Astrocyte (in vitro differentiated cells and primary cell): Measurements from ENCODE around the gene ZKSCAN1. TPM values are rescaled to one million over a fixed set of nuclear protein-coding genes. Genes with fewer than 3 reads are reported as not detected.

Experiments used
- DNase-seq: peaks from one replicate; pipeline ENCODE4 v3.0.0-alpha.2; 2010; ENCODE audit warnings: low read depth
- FAIRE-seq: peaks from 2 replicates; lab custom pipeline; 2011; peaks lifted over from hg19 to GRCh38; lab: Jason Lieb, UNC
- H2AFZ ChIP-seq: 2 replicates; pipeline ENCODE4 v1.6.0; 2012; ENCODE audit warnings: low read depth, low read length, inconsistent platforms
- H3K27ac ChIP-seq: 2 replicates; pipeline ENCODE4 v1.5.1; 2011; ENCODE audit warnings: low read depth, low read length, inconsistent platforms
- H3K27me3 ChIP-seq: 2 replicates; pipeline ENCODE4 v1.6.0; 2011; ENCODE audit warnings: low read length, inconsistent platforms; ENCODE audit not compliant: insufficient read depth
- H3K36me3 ChIP-seq: 2 replicates; pipeline ENCODE4 v1.5.1; 2011; ENCODE audit warnings: low read length, inconsistent platforms; ENCODE audit not compliant: insufficient read depth
- H3K4me1 ChIP-seq: 2 replicates; pipeline ENCODE4 v1.5.1; 2011; ENCODE audit warnings: low read length, inconsistent platforms; ENCODE audit not compliant: insufficient read depth
- H3K4me2 ChIP-seq: 2 replicates; pipeline ENCODE4 v1.6.0; 2012; ENCODE audit warnings: low read length, inconsistent platforms
- H3K4me3 ChIP-seq: 2 replicates; pipeline ENCODE4 v1.5.1; 2011; ENCODE audit warnings: low read depth, mild to moderate bottlenecking, low read length, inconsistent platforms; ENCODE audit not compliant: insufficient read depth
- H3K79me2 ChIP-seq: 2 replicates; pipeline ENCODE4 v1.6.0; 2012; ENCODE audit warnings: mild to moderate bottlenecking, low read length, inconsistent platforms; ENCODE audit not compliant: insufficient read depth
- H3K9ac ChIP-seq: 2 replicates; pipeline ENCODE4 v1.6.0; 2012; ENCODE audit warnings: mild to moderate bottlenecking, low read length, inconsistent platforms
- H3K9me3 ChIP-seq: 2 replicates; pipeline ENCODE4 v1.5.1; 2012; ENCODE audit warnings: low read depth, mild to moderate bottlenecking, low read length, inconsistent platforms; ENCODE audit not compliant: insufficient read depth
- H4K20me1 ChIP-seq: 2 replicates; pipeline ENCODE4 v1.6.0; 2012; ENCODE audit warnings: low read length, inconsistent platforms; ENCODE audit not compliant: insufficient read depth
- H3K27ac Mint-ChIP-seq: one replicate; pipeline ENCODE4 v1.8.0; 2021; ENCODE audit warnings: mild to moderate bottlenecking, mixed read lengths; ENCODE audit not compliant: unreplicated experiment
- H3K27me3 Mint-ChIP-seq: one replicate; pipeline ENCODE4 v1.8.0; 2021; ENCODE audit warnings: low read depth, mixed read lengths; ENCODE audit not compliant: unreplicated experiment
- H3K36me3 Mint-ChIP-seq: one replicate; pipeline ENCODE4 v1.8.0; 2021; ENCODE audit warnings: low read depth, mixed read lengths; ENCODE audit not compliant: unreplicated experiment
- H3K4me1 Mint-ChIP-seq: one replicate; pipeline ENCODE4 v1.8.0; 2021; ENCODE audit warnings: low read depth, mixed read lengths; ENCODE audit not compliant: unreplicated experiment
- H3K4me3 Mint-ChIP-seq: one replicate; pipeline ENCODE4 v1.8.0; 2021; ENCODE audit warnings: mild to moderate bottlenecking, moderate library complexity, mixed read lengths; ENCODE audit not compliant: unreplicated experiment
- H3K9me3 Mint-ChIP-seq: one replicate; pipeline ENCODE4 v1.8.0; 2021; ENCODE audit warnings: mild to moderate bottlenecking, mixed read lengths; ENCODE audit not compliant: unreplicated experiment
- EZH2 ChIP-seq: IDR thresholded peaks from 2 replicates; pipeline ENCODE4 v1.6.1; 2012; ENCODE audit warnings: mild to moderate bottlenecking, low read length, inconsistent platforms; ENCODE audit not compliant: insufficient read depth
- total RNA-seq: library from RNA; stranded (reverse); gene quantifications from 2 replicates; pipeline ENCODE4 v1.2.1, GENCODE V29; 2021
- TF ChIP-seq, protein P1 (sequence below): IDR thresholded peaks from 2 replicates; pipeline ENCODE4 v1.5.1; 2011; ENCODE audit warnings: low read depth, mild to moderate bottlenecking, inconsistent platforms, low read length, moderate library complexity; ENCODE audit not compliant: insufficient read depth

ZKSCAN1 gene
- total RNA-seq, 1 donor from 2014 or later = 70.8 TPM

DNA sequence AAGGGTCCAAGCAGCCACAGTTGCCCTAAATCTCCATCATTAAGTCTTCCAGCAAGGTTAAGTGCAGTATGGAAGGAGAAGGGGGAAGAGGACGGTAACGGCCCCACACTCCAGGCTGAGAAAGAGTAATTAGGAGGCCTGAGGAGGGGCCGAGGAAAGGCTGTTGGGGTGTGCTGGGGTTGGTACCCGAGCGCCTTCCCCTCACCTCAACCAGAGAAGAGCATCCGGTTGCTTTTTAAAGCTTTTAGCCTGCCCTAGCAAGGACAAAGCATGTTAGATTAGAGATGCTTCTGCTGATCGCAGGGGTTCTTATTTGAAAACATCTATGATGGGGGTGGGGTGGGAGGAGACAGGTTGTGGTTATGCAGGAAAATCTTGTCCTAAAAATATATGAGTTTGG lies 25.2 kb downstream of the ZKSCAN1 start:
- H3K4me1 Mint-ChIP-seq = peaks cover under 1% of the 10 kb centered on the region
- peaks cover 19% of the 10 kb centered on the region for H3K36me3 ChIP-seq
- H3K27me3 ChIP-seq = no peaks in the 10 kb centered on the region
- peaks cover 5% of the 10 kb centered on the region for H4K20me1 ChIP-seq
- H3K27ac Mint-ChIP-seq = no peak overlapping the region
- H3K4me2 ChIP-seq = no peak overlapping the region
- H3K27ac ChIP-seq = no peak overlapping the region
- H3K4me1 ChIP-seq = no peaks in the 10 kb centered on the region
- no peak for TF ChIP-seq EZH2
- TF ChIP-seq, protein P1, sequence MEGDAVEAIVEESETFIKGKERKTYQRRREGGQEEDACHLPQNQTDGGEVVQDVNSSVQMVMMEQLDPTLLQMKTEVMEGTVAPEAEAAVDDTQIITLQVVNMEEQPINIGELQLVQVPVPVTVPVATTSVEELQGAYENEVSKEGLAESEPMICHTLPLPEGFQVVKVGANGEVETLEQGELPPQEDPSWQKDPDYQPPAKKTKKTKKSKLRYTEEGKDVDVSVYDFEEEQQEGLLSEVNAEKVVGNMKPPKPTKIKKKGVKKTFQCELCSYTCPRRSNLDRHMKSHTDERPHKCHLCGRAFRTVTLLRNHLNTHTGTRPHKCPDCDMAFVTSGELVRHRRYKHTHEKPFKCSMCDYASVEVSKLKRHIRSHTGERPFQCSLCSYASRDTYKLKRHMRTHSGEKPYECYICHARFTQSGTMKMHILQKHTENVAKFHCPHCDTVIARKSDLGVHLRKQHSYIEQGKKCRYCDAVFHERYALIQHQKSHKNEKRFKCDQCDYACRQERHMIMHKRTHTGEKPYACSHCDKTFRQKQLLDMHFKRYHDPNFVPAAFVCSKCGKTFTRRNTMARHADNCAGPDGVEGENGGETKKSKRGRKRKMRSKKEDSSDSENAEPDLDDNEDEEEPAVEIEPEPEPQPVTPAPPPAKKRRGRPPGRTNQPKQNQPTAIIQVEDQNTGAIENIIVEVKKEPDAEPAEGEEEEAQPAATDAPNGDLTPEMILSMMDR = no peak
- H3K9me3 Mint-ChIP-seq = no peaks in the 10 kb centered on the region
- no peak overlapping the region for H3K9ac ChIP-seq
- H3K79me2 ChIP-seq = no peaks in the 10 kb centered on the region
- FAIRE-seq (no peak), DNase-seq (no peak)
- no peaks in the 10 kb centered on the region for H3K27me3 Mint-ChIP-seq
- H3K4me3 Mint-ChIP-seq = no peak overlapping the region
- no peak overlapping the region for H2AFZ ChIP-seq
- no peaks in the 10 kb centered on the region for H3K9me3 ChIP-seq
- H3K4me3 ChIP-seq = no peak overlapping the region
- peaks cover 11% of the 10 kb centered on the region for H3K36me3 Mint-ChIP-seq

DNA sequence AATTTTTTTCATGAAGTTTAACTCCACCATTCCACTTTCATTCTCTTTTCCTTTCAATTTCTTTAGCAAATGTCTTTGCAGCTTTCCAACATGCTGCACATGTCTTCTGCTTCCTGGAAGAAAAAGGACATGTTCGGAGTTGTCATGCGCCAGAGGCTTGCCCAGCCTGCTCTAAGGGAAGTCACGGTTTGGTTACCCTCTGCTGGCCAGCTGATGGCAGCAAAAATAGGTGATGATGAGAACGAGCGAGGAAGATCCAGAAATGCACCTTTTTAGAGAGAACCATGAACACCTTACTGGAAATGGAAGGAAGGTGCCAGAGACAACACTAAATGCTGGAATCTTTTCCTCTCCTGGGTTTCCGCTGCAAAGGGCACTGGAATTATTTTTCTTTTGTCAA lies 29.3 kb downstream of the ZKSCAN1 start:
- Histone ChIP-seq H3K36me3 (no peaks in the 10 kb centered on the region), H3K79me2 (no peaks in the 10 kb centered on the region), H3K4me2 (no peak overlapping the region), H3K4me1 (no peaks in the 10 kb centered on the region), H4K20me1 (no peaks in the 10 kb centered on the region), H3K27me3 (no peaks in the 10 kb centered on the region), H3K4me3 (no peak overlapping the region), H3K9me3 (no peaks in the 10 kb centered on the region), H3K27ac (no peak overlapping the region), H2AFZ (no peak overlapping the region), H3K9ac (no peak overlapping the region)
- no peak overlapping the region for H3K4me3 Mint-ChIP-seq
- H3K4me1 Mint-ChIP-seq = no peaks in the 10 kb centered on the region
- TF ChIP-seq EZH2 = no peak
- TF ChIP-seq, protein P1 = no peak
- no peaks in the 10 kb centered on the region for H3K9me3 Mint-ChIP-seq
- DNase-seq = no peak
- H3K27me3 Mint-ChIP-seq = no peaks in the 10 kb centered on the region
- H3K36me3 Mint-ChIP-seq = no peaks in the 10 kb centered on the region
- H3K27ac Mint-ChIP-seq = no peak overlapping the region
- no peak for FAIRE-seq

DNA sequence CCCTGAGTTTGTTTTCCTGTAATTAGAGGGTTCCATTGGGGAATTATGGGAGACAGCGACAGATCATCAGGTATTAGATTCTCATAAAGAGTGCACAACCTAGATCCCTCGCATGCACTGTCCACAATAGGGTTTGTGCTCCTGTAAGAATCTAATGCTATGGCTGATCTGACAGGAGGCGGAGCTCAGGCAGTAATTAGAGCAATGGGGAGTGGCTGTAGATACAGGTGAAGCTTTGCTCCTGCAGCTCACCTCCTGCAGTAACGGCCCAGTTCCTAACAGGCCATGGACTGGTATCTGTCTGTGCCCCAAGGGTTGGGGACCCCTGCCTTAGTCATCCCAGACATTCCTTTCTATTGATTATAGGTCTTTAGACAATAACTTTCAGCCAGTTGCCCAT lies 33.3 kb downstream of the ZKSCAN1 start:
- Histone ChIP-seq H4K20me1 (peaks cover 4% of the 10 kb centered on the region), H3K36me3 (no peaks in the 10 kb centered on the region), H3K4me2 (no peak overlapping the region), H3K9me3 (no peaks in the 10 kb centered on the region), H3K79me2 (peaks cover 19% of the 10 kb centered on the region), H2AFZ (no peak overlapping the region), H3K27me3 (no peaks in the 10 kb centered on the region), H3K4me1 (peaks cover 2% of the 10 kb centered on the region), H3K9ac (no peak overlapping the region), H3K27ac (no peak overlapping the region), H3K4me3 (no peak overlapping the region)
- no peak for DNase-seq
- no peak for FAIRE-seq
- H3K27me3 Mint-ChIP-seq = no peaks in the 10 kb centered on the region
- TF ChIP-seq, protein P1 = no peak
- no peak for TF ChIP-seq EZH2
- H3K36me3 Mint-ChIP-seq = no peaks in the 10 kb centered on the region
- H3K4me3 Mint-ChIP-seq = peak overlapping the region; percentile 69
- no peaks in the 10 kb centered on the region for H3K9me3 Mint-ChIP-seq
- H3K27ac Mint-ChIP-seq = peak overlapping the region; percentile 69
- no peaks in the 10 kb centered on the region for H3K4me1 Mint-ChIP-seq
